ENCODE data around the gene PGM2L1.

Gene PGM2L1

DNA sequence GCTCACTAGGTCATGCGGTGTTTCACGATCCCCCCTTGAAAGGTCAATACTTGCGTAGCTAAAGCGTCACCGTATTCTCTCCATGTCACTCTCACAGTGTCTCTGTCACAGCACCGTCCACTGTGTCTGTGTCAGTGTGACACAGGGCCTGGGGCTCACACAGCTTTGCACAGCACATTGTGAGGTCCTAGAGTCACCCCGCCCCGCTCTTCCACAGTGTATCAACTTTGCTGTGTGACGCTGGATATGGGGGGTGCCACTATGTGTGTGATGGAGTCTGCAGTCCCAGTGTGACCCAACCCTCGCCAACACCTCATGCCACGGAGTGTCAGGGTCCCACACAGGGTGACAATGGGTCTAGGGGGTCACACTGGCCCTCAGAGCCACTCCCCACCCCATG lies 87.4 kb downstream of the PGM2L1 start:
- TF ChIP-seq, protein P1, sequence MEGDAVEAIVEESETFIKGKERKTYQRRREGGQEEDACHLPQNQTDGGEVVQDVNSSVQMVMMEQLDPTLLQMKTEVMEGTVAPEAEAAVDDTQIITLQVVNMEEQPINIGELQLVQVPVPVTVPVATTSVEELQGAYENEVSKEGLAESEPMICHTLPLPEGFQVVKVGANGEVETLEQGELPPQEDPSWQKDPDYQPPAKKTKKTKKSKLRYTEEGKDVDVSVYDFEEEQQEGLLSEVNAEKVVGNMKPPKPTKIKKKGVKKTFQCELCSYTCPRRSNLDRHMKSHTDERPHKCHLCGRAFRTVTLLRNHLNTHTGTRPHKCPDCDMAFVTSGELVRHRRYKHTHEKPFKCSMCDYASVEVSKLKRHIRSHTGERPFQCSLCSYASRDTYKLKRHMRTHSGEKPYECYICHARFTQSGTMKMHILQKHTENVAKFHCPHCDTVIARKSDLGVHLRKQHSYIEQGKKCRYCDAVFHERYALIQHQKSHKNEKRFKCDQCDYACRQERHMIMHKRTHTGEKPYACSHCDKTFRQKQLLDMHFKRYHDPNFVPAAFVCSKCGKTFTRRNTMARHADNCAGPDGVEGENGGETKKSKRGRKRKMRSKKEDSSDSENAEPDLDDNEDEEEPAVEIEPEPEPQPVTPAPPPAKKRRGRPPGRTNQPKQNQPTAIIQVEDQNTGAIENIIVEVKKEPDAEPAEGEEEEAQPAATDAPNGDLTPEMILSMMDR (conservative IDR thresholded peaks at IDR 0.05; ENCODE audit: control insufficient read depth, insufficient read depth, low read depth, low read length), result no peak
- peak overlapping the region; percentile 61 for H3K4me3 ChIP-seq (ENCODE audit: control insufficient read depth, low read depth, low read length)
- DNase-seq (ENCODE audit: low read depth), result no peak

DNA sequence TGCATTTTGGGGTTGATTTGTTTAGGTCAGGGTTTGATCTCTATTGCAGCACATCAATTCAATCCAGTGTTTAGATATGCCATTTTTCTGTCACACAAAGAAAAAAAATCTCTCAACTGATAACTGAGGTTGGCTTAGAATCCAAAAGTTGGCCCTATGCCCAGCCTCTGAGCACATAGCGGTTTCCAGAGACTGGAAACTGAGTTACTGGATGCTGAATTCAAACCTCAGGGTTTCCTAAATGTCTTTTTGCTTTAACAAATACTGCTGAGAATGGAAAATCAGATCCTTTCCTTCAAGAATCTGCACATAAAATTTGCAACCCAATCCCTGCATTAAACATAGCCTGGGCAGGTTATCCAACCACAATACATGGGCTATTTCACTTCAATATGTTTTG lies 90.8 kb downstream of the PGM2L1 start:
- peak; percentile 76 for DNase-seq (ENCODE audit: low read depth)

DNA sequence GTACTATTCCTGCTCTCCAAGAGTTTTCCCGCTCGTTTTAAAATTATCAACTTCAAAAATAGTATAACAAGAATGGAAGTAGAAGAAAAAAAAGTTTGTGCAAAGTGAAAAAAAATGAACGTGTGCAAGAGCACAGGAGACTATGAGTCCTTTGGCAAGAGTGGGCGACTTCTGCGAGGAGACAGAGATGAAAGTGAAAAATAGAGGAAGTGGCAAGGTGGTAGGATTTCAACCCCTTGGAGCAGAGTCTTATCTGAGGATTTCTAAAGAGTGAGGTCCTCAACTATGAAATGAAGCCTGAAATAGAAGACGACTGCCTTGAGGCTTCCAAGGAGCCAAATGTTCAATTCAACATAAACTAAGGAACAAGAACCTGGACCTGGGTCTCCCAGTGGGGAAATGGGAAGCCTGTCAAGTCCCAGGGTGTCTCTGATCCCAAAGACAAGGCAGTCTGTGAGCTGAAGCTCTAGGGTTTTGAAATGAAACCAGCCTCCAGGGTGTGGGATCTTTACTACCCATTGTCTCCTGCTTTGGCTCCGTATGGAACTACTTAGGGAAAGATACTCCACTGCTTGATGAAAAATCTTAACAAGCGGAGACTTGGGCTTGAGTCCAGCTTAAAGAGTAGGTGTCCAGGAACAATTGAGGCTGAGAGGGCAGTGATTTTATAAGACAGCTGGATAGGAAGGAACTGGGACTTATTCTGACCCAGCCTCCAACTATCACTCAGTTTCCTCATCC lies 91.6 kb downstream of the PGM2L1 start:
- DNase-seq (ENCODE audit: low read depth), result peak; percentile 69
- no peak overlapping the region for H3K4me3 ChIP-seq (ENCODE audit: control insufficient read depth, low read depth, low read length)
- TF ChIP-seq, protein P1 (conservative IDR thresholded peaks at IDR 0.05; ENCODE audit: control insufficient read depth, insufficient read depth, low read depth, low read length), result no peak

More for the DNA sequence above, 90.8 kb downstream of the PGM2L1 start:
- no peak overlapping the region for H3K4me3 ChIP-seq (ENCODE audit: control insufficient read depth, low read depth, low read length)
- TF ChIP-seq, protein P1 (conservative IDR thresholded peaks at IDR 0.05; ENCODE audit: control insufficient read depth, insufficient read depth, low read depth, low read length), result no peak

DNA sequence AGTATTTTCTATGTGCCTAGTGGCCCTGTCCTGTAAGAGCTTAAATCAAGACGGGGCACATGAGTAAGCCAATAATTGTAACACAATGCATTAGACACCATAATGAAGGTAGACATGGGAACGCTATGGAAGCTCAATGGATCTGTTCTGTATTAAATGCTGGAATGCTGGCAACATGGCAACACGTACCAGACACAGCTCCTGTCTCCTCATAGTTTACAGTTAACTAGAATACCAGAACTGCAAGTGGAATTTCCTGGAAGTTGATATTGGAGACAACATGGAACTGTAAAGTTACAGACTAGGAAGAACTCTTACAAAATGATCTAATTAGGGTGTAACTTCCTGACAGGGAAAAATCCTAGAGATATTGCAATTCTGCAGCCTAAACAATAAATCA lies 99.2 kb downstream of the PGM2L1 start:
- no peak overlapping the region for H3K4me3 ChIP-seq (ENCODE audit: control insufficient read depth, low read depth, low read length)
- TF ChIP-seq, protein P1 (conservative IDR thresholded peaks at IDR 0.05; ENCODE audit: control insufficient read depth, insufficient read depth, low read depth, low read length), result no peak
- DNase-seq (ENCODE audit: low read depth), result no peak

DNA sequence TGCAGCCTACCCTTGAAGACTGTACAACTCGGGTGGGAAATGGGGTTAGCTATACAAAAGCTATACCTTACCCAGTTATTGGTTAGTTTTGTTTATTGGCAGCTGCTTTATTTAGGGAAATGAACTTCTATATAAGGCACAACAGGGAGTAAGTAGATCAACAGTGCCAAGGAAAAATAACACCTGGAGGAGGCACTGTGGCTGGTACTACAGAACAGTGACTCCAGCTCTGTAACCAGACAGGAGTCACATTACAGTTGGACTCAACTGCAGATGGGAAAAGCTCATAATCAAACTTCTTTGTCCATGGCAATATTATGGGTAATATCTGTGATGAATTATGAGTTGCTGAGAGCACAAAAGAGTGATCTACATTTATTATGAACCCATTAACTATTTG lies 100.7 kb downstream of the PGM2L1 start:
- DNase-seq (ENCODE audit: low read depth), result no peak
- no peak overlapping the region for H3K4me3 ChIP-seq (ENCODE audit: control insufficient read depth, low read depth, low read length)
- TF ChIP-seq, protein P1 (conservative IDR thresholded peaks at IDR 0.05; ENCODE audit: control insufficient read depth, insufficient read depth, low read depth, low read length), result no peak

DNA sequence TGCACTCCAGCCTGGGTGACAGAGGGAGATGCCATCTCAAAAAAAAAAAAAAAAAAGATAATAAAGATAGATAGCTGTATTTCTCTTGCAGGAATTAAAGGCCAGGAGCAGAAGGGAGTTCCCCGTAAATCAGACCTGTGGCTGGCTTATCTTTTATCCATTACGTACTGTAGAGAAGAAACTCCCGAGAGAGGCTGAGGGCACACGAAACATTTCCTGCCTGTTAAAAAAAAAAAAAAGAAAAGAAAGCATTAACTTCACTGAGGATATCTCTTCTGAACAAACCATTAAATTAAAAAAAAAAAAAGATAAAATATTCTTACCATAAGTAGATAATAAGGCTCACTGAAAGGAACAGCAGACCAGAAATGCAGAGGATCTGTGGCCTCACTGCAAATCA lies 109.3 kb downstream of the PGM2L1 start:
- DNase-seq (ENCODE audit: low read depth), result no peak
- TF ChIP-seq, protein P1 (conservative IDR thresholded peaks at IDR 0.05; ENCODE audit: control insufficient read depth, insufficient read depth, low read depth, low read length), result no peak
- H3K4me3 ChIP-seq (ENCODE audit: control insufficient read depth, low read depth, low read length), result no peak overlapping the region
